ENCODE measurements around the gene METTL2B. TPM values are rescaled to one million over a fixed set of nuclear protein-coding genes. Genes with fewer than 3 reads are reported as not detected.

METTL2B gene
- total RNA-seq, 1 experiment from 2014 or later = 33.8 TPM

DNA sequence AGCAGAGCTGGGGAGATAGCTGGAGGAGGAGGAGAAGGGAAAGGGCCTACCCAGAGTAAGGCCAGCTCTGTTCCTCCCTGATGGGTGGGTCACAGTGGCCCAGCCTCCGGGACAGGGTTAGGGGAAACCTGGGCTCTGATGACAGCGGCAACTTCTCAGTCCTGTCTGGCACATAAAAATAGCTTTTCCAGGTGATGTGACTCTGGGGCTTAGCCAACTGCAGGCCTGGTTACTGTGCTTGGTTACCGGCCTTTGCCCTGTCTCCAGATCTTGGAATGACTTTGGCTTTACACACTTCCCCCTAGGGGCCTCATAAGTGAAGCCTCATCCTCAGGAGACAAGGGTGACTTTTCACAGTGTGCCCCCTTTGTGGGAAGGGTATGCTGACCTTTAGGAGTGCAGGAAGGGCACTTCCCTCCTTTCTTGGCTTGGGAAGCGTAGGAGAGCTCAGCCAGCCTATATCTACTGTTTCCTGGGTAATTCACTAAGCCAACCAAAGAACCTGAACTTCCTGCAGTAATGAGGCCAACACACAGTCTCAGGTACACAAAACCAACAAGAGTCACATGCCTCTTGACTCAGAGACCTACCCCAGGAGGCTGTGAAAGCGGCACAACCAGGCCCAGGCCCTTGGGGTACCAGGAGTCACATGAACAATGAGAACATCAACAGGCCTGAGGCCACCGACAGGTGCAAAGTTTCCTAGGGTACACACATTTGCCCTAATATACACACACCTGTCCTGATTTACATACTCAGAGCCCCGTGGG is 32.5 kb upstream of the METTL2B start:
- Histone ChIP-seq H3K9ac (ENCODE audit: low read length) (no peak overlapping the region), H3K9me3 (ENCODE audit: low read length) (no peaks in the 10 kb centered on the region), H3K79me2 (ENCODE audit: low read length) (no peaks in the 10 kb centered on the region), H3K36me3 (ENCODE audit: low read depth, low read length) (no peaks in the 10 kb centered on the region), H3F3A (ENCODE audit: low read length, unreplicated experiment) (no peaks in the 10 kb centered on the region), H3K4me2 (ENCODE audit: low read length) (no peak overlapping the region), H2AFZ (ENCODE audit: low read length) (0 out of 2 replicates have a peak overlapping the region, but pooled peaks have one; percentile 53), H3K27me3 (ENCODE audit: low read length) (no peaks in the 10 kb centered on the region), H3K9me2 (replicated peaks; ENCODE audit: low read length) (no peaks in the 10 kb centered on the region), H3K27ac (ENCODE audit: low read length) (no peak overlapping the region), H3K4me3 (ENCODE audit: low read length) (no peak overlapping the region), H3K4me1 (ENCODE audit: insufficient read depth, low read length) (no peaks in the 10 kb centered on the region), H4K20me1 (ENCODE audit: low read length) (no peaks in the 10 kb centered on the region)
- TF ChIP-seq EZH2phosphoT487 (IDR thresholded peaks at IDR 0.05; ENCODE audit: borderline replicate concordance, low read length) (no peak), EZH2 (IDR thresholded peaks at IDR 0.05; ENCODE audit: low read length, unreplicated experiment) (no peak), CTCF (conservative IDR thresholded peaks at IDR 0.05; ENCODE audit: low read depth, low read length) (no peak)
- CTCF ChIA-PET = interaction anchor here (0.6 to 0.7 kb wide), 3 partner anchors 15 to 17 kb away, joined by 3 to 10 read pairs (median 3); no protein-coding TSS in a partner anchor
- BruUV-seq (replicated peaks) = no TSS peak
- DNase-seq = no peak
- intact Hi-C loops (cut with micrococcal nuclease) = no loop called here
- ATAC-seq = 0 out of 2 replicates have a peak, but pooled peaks have one; percentile 27
- POLR2A ChIA-PET (ENCODE audit: unreplicated experiment) = no interaction called here

DNA sequence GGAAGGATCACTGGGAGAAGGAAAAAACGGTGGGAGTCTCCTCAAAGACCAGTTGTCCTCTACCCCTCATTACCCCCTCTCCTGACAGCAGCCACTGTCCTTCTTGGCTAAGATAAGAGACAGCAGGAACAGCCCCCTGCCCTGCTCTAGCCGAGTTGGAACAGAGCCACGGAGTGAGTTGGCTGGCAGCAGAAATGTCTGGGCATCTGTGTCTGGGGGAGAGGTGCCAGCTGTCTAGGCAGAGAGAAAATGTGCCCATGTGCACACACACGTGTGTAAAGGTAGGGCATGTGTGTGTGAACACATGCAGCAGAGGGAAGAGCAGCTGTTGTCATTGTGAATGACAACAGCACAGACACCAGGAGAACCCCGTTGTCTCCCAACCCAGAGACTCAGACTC is 30.2 kb upstream of the METTL2B start:
- H3K9me3 ChIP-seq (ENCODE audit: low read length) = no peaks in the 10 kb centered on the region
- ChIA-PET POLR2A (ENCODE audit: unreplicated experiment) (no interaction called here), CTCF (no interaction called here)
- no peaks in the 10 kb centered on the region for H3K36me3 ChIP-seq (ENCODE audit: low read depth, low read length)
- no peak overlapping the region for H3K4me2 ChIP-seq (ENCODE audit: low read length)
- H3K4me1 ChIP-seq (ENCODE audit: insufficient read depth, low read length) = no peaks in the 10 kb centered on the region
- H3K9me2 ChIP-seq (replicated peaks; ENCODE audit: low read length) = no peaks in the 10 kb centered on the region
- DNase-seq (no peak), ATAC-seq (no peak)
- no peaks in the 10 kb centered on the region for H4K20me1 ChIP-seq (ENCODE audit: low read length)
- TF ChIP-seq CTCF (conservative IDR thresholded peaks at IDR 0.05; ENCODE audit: low read depth, low read length) (no peak), EZH2phosphoT487 (IDR thresholded peaks at IDR 0.05; ENCODE audit: borderline replicate concordance, low read length) (no peak), EZH2 (IDR thresholded peaks at IDR 0.05; ENCODE audit: low read length, unreplicated experiment) (no peak)
- no peaks in the 10 kb centered on the region for H3F3A ChIP-seq (ENCODE audit: low read length, unreplicated experiment)
- H3K79me2 ChIP-seq (ENCODE audit: low read length) = no peaks in the 10 kb centered on the region
- H3K4me3 ChIP-seq (ENCODE audit: low read length) = no peak overlapping the region
- no peak overlapping the region for H3K9ac ChIP-seq (ENCODE audit: low read length)
- no peak overlapping the region for H2AFZ ChIP-seq (ENCODE audit: low read length)
- intact Hi-C loops (cut with micrococcal nuclease) = no loop called here
- no peaks in the 10 kb centered on the region for H3K27me3 ChIP-seq (ENCODE audit: low read length)
- no peak overlapping the region for H3K27ac ChIP-seq (ENCODE audit: low read length)
- no TSS peak for BruUV-seq (replicated peaks)

DNA sequence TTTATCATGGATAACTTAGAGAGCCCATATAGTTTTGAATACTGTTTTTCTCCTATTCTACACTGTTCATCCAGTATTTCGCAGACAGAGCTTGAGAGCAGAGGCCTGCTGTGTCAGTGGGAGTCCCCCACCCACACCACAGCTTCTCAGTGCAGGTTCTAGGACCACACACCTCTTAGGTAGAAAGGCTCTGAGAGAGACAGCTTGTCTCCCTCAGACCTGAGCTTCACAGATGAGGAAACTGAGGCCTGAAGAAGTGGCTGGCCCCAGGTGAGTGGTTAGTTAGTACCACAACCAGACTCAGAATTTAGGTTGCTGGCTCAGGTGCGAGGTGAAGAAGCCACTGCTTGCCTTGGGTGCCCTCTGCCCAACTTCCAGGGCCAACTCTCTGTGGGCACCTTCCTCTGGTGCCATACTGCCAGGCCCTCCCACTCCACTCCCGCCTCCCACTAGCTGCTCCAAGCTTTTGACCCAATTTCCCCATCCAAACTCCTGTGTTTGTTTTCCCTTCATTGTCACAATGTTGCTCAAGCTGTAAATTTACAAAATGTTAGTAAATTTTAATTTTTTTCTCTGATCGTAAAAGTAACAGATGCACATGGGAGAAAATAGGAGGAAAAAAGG is 28.5 kb upstream of the METTL2B start:
- no peak for ATAC-seq
- POLR2A ChIA-PET (ENCODE audit: unreplicated experiment) = no interaction called here
- no peak overlapping the region for H3K27ac ChIP-seq (ENCODE audit: low read length)

More for the DNA sequence above, 28.5 kb upstream of the METTL2B start:
- H3F3A ChIP-seq (ENCODE audit: low read length, unreplicated experiment) = no peaks in the 10 kb centered on the region
- intact Hi-C loops (cut with micrococcal nuclease) = no loop called here
- H3K9ac ChIP-seq (ENCODE audit: low read length) = no peak overlapping the region
- H3K4me2 ChIP-seq (ENCODE audit: low read length) = no peak overlapping the region
- H3K27me3 ChIP-seq (ENCODE audit: low read length) = no peaks in the 10 kb centered on the region
- no peak for DNase-seq
- TF ChIP-seq EZH2 (IDR thresholded peaks at IDR 0.05; ENCODE audit: low read length, unreplicated experiment) (no peak), CTCF (conservative IDR thresholded peaks at IDR 0.05; ENCODE audit: low read depth, low read length) (no peak), EZH2phosphoT487 (IDR thresholded peaks at IDR 0.05; ENCODE audit: borderline replicate concordance, low read length) (no peak)
- no peak overlapping the region for H3K4me3 ChIP-seq (ENCODE audit: low read length)
- no peaks in the 10 kb centered on the region for H3K4me1 ChIP-seq (ENCODE audit: insufficient read depth, low read length)
- no peaks in the 10 kb centered on the region for H3K79me2 ChIP-seq (ENCODE audit: low read length)
- no peaks in the 10 kb centered on the region for H3K9me2 ChIP-seq (replicated peaks; ENCODE audit: low read length)
- CTCF ChIA-PET = no interaction called here
- no TSS peak for BruUV-seq (replicated peaks)
- no peaks in the 10 kb centered on the region for H4K20me1 ChIP-seq (ENCODE audit: low read length)
- H3K9me3 ChIP-seq (ENCODE audit: low read length) = no peaks in the 10 kb centered on the region
- no peak overlapping the region for H2AFZ ChIP-seq (ENCODE audit: low read length)
- H3K36me3 ChIP-seq (ENCODE audit: low read depth, low read length) = no peaks in the 10 kb centered on the region

All from PC-3 (cell line).